ENCODE data around the gene EEFSEC. TPM values are rescaled to one million over a fixed set of nuclear protein-coding genes. Genes with fewer than 3 reads are reported as not detected.

The EEFSEC gene
- polyA plus RNA-seq, 1 donor from 2014 or later = 4.6 TPM

DNA sequence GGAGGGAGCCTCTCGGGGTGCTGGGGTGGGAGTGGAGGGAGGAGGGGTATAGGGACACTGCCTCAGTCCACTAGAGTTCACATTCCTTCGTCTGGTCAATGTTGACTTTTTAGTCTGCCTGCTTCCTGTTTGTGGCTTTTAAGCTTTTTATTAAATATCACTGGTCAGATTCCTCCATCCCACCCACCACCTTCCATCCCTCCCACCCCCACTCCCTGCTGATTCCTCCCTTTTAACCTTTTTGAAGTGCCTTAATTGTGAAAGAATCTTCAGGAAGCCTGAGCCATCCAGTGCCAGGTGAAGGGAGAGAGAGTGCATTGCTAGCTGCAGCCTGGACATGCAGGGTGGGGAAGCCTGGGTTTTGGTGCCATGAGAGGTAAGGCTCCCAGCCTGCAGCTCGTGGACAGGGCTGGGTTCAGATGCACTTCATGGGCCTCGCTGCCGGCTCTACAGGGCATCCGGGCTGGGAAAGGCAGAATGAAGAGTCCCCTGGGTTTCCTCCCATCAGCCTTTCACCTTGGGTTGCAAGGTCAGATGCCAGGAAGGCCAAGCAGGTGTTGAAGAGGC lies 207.5 kb downstream of the EEFSEC start:
- no peak overlapping the region for H2AFZ ChIP-seq (ENCODE audit: low read depth, low read length)
- no peaks in the 10 kb centered on the region for H3K36me3 ChIP-seq (ENCODE audit: insufficient read depth, low read length)
- no peak overlapping the region for H3K4me3 ChIP-seq (ENCODE audit: low read length)
- no peaks in the 10 kb centered on the region for H3K9me2 ChIP-seq (ENCODE audit: insufficient read depth, low read length)
- H3K9ac ChIP-seq (ENCODE audit: low read length) = no peak overlapping the region
- no peak overlapping the region for H3K4me2 ChIP-seq (ENCODE audit: low read length)
- no peaks in the 10 kb centered on the region for H3K27me3 ChIP-seq (ENCODE audit: insufficient read depth, low read depth, low read length)
- H4K20me1 ChIP-seq (ENCODE audit: insufficient read depth) = no peaks in the 10 kb centered on the region
- no peaks in the 10 kb centered on the region for H3F3A ChIP-seq (ENCODE audit: insufficient read depth, low read length, poor library complexity, severe bottlenecking)
- no peak for TF ChIP-seq RAD21 (conservative IDR thresholded peaks at IDR 0.05)
- TF ChIP-seq, protein P1, sequence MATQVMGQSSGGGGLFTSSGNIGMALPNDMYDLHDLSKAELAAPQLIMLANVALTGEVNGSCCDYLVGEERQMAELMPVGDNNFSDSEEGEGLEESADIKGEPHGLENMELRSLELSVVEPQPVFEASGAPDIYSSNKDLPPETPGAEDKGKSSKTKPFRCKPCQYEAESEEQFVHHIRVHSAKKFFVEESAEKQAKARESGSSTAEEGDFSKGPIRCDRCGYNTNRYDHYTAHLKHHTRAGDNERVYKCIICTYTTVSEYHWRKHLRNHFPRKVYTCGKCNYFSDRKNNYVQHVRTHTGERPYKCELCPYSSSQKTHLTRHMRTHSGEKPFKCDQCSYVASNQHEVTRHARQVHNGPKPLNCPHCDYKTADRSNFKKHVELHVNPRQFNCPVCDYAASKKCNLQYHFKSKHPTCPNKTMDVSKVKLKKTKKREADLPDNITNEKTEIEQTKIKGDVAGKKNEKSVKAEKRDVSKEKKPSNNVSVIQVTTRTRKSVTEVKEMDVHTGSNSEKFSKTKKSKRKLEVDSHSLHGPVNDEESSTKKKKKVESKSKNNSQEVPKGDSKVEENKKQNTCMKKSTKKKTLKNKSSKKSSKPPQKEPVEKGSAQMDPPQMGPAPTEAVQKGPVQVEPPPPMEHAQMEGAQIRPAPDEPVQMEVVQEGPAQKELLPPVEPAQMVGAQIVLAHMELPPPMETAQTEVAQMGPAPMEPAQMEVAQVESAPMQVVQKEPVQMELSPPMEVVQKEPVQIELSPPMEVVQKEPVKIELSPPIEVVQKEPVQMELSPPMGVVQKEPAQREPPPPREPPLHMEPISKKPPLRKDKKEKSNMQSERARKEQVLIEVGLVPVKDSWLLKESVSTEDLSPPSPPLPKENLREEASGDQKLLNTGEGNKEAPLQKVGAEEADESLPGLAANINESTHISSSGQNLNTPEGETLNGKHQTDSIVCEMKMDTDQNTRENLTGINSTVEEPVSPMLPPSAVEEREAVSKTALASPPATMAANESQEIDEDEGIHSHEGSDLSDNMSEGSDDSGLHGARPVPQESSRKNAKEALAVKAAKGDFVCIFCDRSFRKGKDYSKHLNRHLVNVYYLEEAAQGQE (IDR thresholded peaks at IDR 0.05; ENCODE audit: borderline replicate concordance) = no peak
- TF ChIP-seq EZH2 (IDR thresholded peaks at IDR 0.05; ENCODE audit: borderline replicate concordance, insufficient read depth, low read length, poor library complexity, severe bottlenecking) = no peak
- no peak for TF ChIP-seq EP300 (conservative IDR thresholded peaks at IDR 0.05; ENCODE audit: poor library complexity, severe bottlenecking)
- TF ChIP-seq SMC3 (conservative IDR thresholded peaks at IDR 0.05; ENCODE audit: poor library complexity) = no peak
- no peaks in the 10 kb centered on the region for H3K9me3 ChIP-seq (ENCODE audit: low read length)
- no peaks in the 10 kb centered on the region for H3K79me2 ChIP-seq (replicated peaks; ENCODE audit: insufficient read depth, low read length)
- no peak overlapping the region for H3K27ac ChIP-seq (ENCODE audit: low read length)

DNA sequence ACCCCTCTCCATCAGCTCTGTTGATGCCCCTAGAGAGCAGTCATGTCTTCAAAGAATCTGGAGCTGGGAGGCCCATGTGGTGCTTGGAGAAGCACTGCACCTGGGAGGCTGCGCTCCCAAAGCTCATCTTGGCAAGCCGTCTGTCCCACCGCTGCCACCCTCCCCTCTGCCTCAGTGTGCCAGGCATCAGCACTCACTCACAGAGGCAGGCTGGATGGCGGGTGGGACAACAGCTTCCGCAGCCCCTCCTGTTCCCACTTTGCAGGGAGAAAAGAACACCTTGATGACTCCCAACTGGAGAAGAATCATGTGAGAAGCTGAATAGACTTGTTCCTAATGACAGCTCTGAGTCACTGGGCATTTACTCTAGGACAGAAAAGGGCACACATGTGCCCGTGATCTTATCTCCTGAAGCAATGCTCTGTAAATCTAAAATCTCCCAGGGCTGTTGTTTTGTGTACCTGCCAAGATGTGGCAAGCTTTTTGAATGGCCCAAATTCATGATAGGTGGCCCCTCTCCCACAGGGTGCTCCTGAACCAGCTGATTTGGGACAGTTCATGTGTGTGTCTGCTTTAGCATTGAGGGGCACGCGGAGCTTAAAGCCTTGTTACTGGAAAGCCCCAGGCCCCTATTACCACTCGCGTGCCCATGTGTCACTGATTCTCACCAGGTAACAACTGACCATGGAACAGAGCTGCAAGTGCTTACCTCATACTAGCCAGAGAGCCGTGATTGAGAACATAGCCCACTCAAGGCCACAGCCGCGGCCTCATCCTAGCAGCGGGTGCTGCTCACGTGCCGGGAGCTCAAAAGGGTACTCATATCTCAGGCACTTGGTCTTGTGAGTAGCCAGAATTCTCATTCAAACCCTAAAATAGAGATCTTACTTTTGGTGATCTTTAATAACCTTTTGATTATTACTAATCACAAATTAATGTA lies 209.0 kb downstream of the EEFSEC start:
- no peak overlapping the region for H3K4me2 ChIP-seq (ENCODE audit: low read length)
- H3K9ac ChIP-seq (ENCODE audit: low read length) = no peak overlapping the region
- no peaks in the 10 kb centered on the region for H4K20me1 ChIP-seq (ENCODE audit: insufficient read depth)
- H2AFZ ChIP-seq (ENCODE audit: low read depth, low read length) = no peak overlapping the region
- H3K9me2 ChIP-seq (ENCODE audit: insufficient read depth, low read length) = no peaks in the 10 kb centered on the region
- no peaks in the 10 kb centered on the region for H3K79me2 ChIP-seq (replicated peaks; ENCODE audit: insufficient read depth, low read length)
- TF ChIP-seq RAD21 (conservative IDR thresholded peaks at IDR 0.05) (no peak), TAF1 (IDR thresholded peaks at IDR 0.05; ENCODE audit: low read depth) (no peak), POLR2AphosphoS5 (IDR thresholded peaks at IDR 0.05) (no peak)
- no peaks in the 10 kb centered on the region for H3K9me3 ChIP-seq (ENCODE audit: low read length)
- H3K4me3 ChIP-seq (ENCODE audit: low read length) = no peak overlapping the region
- H3K27ac ChIP-seq (ENCODE audit: low read length) = no peak overlapping the region
- H3K36me3 ChIP-seq (ENCODE audit: insufficient read depth, low read length) = no peaks in the 10 kb centered on the region
- H3F3A ChIP-seq (ENCODE audit: insufficient read depth, low read length, poor library complexity, severe bottlenecking) = no peaks in the 10 kb centered on the region
- H3K27me3 ChIP-seq (ENCODE audit: insufficient read depth, low read depth, low read length) = no peaks in the 10 kb centered on the region

DNA sequence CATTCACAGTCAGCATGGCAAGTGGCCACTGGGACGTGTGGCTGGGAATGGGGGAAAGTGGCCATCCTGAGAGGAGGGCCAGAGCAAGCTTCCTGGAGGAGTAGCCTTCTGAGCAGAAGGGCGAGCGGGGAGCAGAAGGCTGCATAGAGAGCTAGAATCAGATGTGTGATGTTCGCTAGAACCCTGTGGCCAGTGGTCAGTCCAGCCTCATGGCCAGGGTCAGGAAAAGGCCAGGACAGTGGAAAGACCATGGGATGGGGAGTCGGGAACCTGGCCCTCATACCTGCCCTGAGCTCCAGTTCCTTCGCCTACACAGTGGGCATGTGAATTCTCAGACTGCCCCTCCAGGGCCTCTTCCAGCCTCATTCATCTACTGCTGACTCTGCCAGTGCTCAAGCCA lies 211.0 kb downstream of the EEFSEC start:
- H3K9me3 ChIP-seq (ENCODE audit: low read length) = no peaks in the 10 kb centered on the region
- H3K79me2 ChIP-seq (replicated peaks; ENCODE audit: insufficient read depth, low read length) = no peaks in the 10 kb centered on the region

More for the DNA sequence above, 211.0 kb downstream of the EEFSEC start:
- Histone ChIP-seq H3F3A (ENCODE audit: insufficient read depth, low read length, poor library complexity, severe bottlenecking) (no peaks in the 10 kb centered on the region), H3K4me2 (ENCODE audit: low read length) (no peak overlapping the region), H3K9ac (ENCODE audit: low read length) (no peak overlapping the region), H3K36me3 (ENCODE audit: insufficient read depth, low read length) (no peaks in the 10 kb centered on the region), H3K27ac (ENCODE audit: low read length) (no peak overlapping the region), H2AFZ (ENCODE audit: low read depth, low read length) (no peak overlapping the region), H3K27me3 (ENCODE audit: insufficient read depth, low read depth, low read length) (no peaks in the 10 kb centered on the region), H3K9me2 (ENCODE audit: insufficient read depth, low read length) (no peaks in the 10 kb centered on the region), H3K4me3 (ENCODE audit: low read length) (no peak overlapping the region), H4K20me1 (ENCODE audit: insufficient read depth) (no peaks in the 10 kb centered on the region)
- TF ChIP-seq, protein P2, sequence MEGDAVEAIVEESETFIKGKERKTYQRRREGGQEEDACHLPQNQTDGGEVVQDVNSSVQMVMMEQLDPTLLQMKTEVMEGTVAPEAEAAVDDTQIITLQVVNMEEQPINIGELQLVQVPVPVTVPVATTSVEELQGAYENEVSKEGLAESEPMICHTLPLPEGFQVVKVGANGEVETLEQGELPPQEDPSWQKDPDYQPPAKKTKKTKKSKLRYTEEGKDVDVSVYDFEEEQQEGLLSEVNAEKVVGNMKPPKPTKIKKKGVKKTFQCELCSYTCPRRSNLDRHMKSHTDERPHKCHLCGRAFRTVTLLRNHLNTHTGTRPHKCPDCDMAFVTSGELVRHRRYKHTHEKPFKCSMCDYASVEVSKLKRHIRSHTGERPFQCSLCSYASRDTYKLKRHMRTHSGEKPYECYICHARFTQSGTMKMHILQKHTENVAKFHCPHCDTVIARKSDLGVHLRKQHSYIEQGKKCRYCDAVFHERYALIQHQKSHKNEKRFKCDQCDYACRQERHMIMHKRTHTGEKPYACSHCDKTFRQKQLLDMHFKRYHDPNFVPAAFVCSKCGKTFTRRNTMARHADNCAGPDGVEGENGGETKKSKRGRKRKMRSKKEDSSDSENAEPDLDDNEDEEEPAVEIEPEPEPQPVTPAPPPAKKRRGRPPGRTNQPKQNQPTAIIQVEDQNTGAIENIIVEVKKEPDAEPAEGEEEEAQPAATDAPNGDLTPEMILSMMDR (IDR thresholded peaks at IDR 0.05; ENCODE audit: poor library complexity, severe bottlenecking) = no peak
- TF ChIP-seq RAD21 (conservative IDR thresholded peaks at IDR 0.05) (no peak), POLR2AphosphoS5 (IDR thresholded peaks at IDR 0.05) (no peak), EZH2 (IDR thresholded peaks at IDR 0.05; ENCODE audit: borderline replicate concordance, insufficient read depth, low read length, poor library complexity, severe bottlenecking) (no peak), TAF1 (IDR thresholded peaks at IDR 0.05; ENCODE audit: low read depth) (no peak), SMC3 (conservative IDR thresholded peaks at IDR 0.05; ENCODE audit: poor library complexity) (no peak), MXI1 (conservative IDR thresholded peaks at IDR 0.05; ENCODE audit: poor library complexity, severe bottlenecking) (no peak), EP300 (conservative IDR thresholded peaks at IDR 0.05; ENCODE audit: poor library complexity, severe bottlenecking) (no peak)
- TF ChIP-seq, protein P1 (IDR thresholded peaks at IDR 0.05; ENCODE audit: borderline replicate concordance) = no peak

Data from neural cell (in vitro differentiated cells).